Measurements from ENCODE around the gene CGB5.
"Not testable (repeated sequence)": the region's sequence is repeated elsewhere in the genome, so short reads cannot be mapped to it uniquely, and the experiment has no call there.

DNA sequence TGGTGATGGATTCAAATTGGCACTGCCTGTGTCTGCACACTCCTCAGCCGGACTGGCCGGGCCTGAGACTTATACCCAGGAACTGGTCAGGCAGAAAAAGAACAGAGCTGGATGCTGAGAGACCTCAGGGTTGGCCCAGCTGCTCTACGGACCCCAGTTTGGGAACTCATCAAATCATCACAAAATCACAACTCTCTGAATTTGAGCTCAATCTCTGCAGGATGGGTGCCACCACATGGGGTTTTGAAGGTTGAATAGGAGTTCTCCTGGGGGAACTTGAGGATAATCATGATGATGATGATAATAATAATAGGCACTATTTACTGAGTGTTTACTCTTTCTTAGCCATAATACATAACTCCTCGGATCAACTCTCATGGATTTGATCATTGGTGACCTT is 982 bp upstream of the CGB5 start:
- TF ChIP-seq, protein P1, sequence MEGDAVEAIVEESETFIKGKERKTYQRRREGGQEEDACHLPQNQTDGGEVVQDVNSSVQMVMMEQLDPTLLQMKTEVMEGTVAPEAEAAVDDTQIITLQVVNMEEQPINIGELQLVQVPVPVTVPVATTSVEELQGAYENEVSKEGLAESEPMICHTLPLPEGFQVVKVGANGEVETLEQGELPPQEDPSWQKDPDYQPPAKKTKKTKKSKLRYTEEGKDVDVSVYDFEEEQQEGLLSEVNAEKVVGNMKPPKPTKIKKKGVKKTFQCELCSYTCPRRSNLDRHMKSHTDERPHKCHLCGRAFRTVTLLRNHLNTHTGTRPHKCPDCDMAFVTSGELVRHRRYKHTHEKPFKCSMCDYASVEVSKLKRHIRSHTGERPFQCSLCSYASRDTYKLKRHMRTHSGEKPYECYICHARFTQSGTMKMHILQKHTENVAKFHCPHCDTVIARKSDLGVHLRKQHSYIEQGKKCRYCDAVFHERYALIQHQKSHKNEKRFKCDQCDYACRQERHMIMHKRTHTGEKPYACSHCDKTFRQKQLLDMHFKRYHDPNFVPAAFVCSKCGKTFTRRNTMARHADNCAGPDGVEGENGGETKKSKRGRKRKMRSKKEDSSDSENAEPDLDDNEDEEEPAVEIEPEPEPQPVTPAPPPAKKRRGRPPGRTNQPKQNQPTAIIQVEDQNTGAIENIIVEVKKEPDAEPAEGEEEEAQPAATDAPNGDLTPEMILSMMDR (conservative IDR thresholded peaks at IDR 0.05; ENCODE audit: low read depth, low read length): not testable (repeated sequence)
- not testable (repeated sequence) for TF ChIP-seq EZH2 (IDR thresholded peaks at IDR 0.05; ENCODE audit: borderline replicate concordance, low read depth, low read length, poor library complexity, severe bottlenecking)

All from A673 (cell line).